Naive thymus-derived CD8-positive, alpha-beta T cell (primary cell): Measurements from ENCODE around the gene ACVR1. TPM values are rescaled to one million over a fixed set of nuclear protein-coding genes. Genes with fewer than 3 reads are reported as not detected.
A peak's percentile ranks its signal among the peaks of the same experiment; 100 is the strongest.

ENCODE experiments used
- ATAC-seq, 2 donors: fragments of 150-1000 bp; cut with Tn5 transposase in 1 of 2; sonication (Bioruptor Pico), chemical (Tn5 transposase) in 1 of 2; 1 replicate in 1 of 2; 2 replicates in 1 of 2; pipeline ENCODE4 v1.10.0; 2021; ENCODE audit warnings: mild to moderate bottlenecking in 2 of 2, moderate library complexity in 2 of 2
- POLR2A ChIA-PET: fragments of 350-600 bp; sonication (Branson Sonifier 250); formaldehyde crosslinking; loops from one replicate; lab custom pipeline; 2021; ENCODE audit warnings: antibody characterized with exemption; lab: Charles Lee
- DNase-seq, 10 donors: peaks; one replicate each; pipeline versions ENCODE4 v3.0.0 to v3.0.0-alpha.2; 2020 to 2022
- H3K27ac Mint-ChIP-seq, 10 donors: one replicate each; pipeline ENCODE4 v1.8.0; 2020 to 2022; ENCODE audit warnings: mild to moderate bottlenecking in 10 of 10, mixed read lengths in 10 of 10, moderate library complexity in 4 of 10, inconsistent platforms in 1 of 10
- H3K27me3 Mint-ChIP-seq, 5 donors: one replicate each; pipeline ENCODE4 v1.8.0; 2021 to 2022; ENCODE audit warnings: mixed read lengths in 5 of 5
- H3K36me3 Mint-ChIP-seq, 3 donors: one replicate each; pipeline ENCODE4 v1.8.0; 2020 to 2022; ENCODE audit warnings: mixed read lengths in 3 of 3, mild to moderate bottlenecking in 2 of 3, inconsistent platforms in 1 of 3
- H3K4me1 Mint-ChIP-seq, 4 donors: one replicate each; pipeline ENCODE4 v1.8.0; 2021 to 2022; ENCODE audit warnings: mixed read lengths in 4 of 4
- H3K4me3 Mint-ChIP-seq, 10 donors: one replicate each; pipeline ENCODE4 v1.8.0; 2020 to 2022; ENCODE audit warnings: mild to moderate bottlenecking in 10 of 10, mixed read lengths in 10 of 10, moderate library complexity in 6 of 10, inconsistent platforms in 1 of 10
- H3K9me3 Mint-ChIP-seq, 9 donors: one replicate each; pipeline ENCODE4 v1.8.0; 2020 to 2022; ENCODE audit warnings: mixed read lengths in 9 of 9, mild to moderate bottlenecking in 3 of 9, inconsistent platforms in 1 of 9, moderate library complexity in 1 of 9
- polyA plus RNA-seq, 3 donors: library from polyadenylated mRNA; unstranded; fragments of 300-500 nt; fragmentation: Illumina TruSeq; gene quantifications; one replicate each; pipeline ENCODE4 v1.2.3, GENCODE V29; 2021
- total RNA-seq, 8 experiments: library from RNA in 2 of 8; stranded (reverse) in 2 of 8; gene quantifications; one replicate each; pipeline ENCODE4 v1.2.3 and lab custom pipeline; 2021 to 2026

The ACVR1 gene
- total and polyA plus RNA-seq, 5 experiments from 2014 or later, result 2.6 to 14.5 (median 4.3) TPM

- Mint-ChIP-seq H3K27me3 (no peaks in the 10 kb centered on the region), H3K4me1 (peaks cover 10 to 37% (median 26%) of the 10 kb centered on the region in 4 donors), H3K9me3 (no peaks in the 10 kb centered on the region), H3K36me3 (peaks cover 3 to 19% (median 13%) of the 10 kb centered on the region in 3 donors), H3K4me3 (no peak overlapping the region), H3K27ac (no peak overlapping the region)
- ATAC-seq (no peak), DNase-seq (no peak)
- POLR2A ChIA-PET, result no interaction called here
Observed at GRCh38 chr2:157783245-157783644, 92.9 kb downstream of the ACVR1 start.

GRCh38 chr2:157782057-157782845 is 93.9 kb downstream of the ACVR1 start:
- H3K4me1 Mint-ChIP-seq, result peaks cover 10 to 37% (median 26%) of the 10 kb centered on the region in 4 donors
- H3K27ac Mint-ChIP-seq, result peak overlapping the region in 3 of 10 donors; percentile 0 to 68 (median 7)
- POLR2A ChIA-PET, result no interaction called here
- peaks cover 3 to 24% (median 19%) of the 10 kb centered on the region in 3 donors for H3K36me3 Mint-ChIP-seq
- ATAC-seq (no peak), DNase-seq (no peak)
- H3K27me3 Mint-ChIP-seq, result no peaks in the 10 kb centered on the region
- H3K4me3 Mint-ChIP-seq, result no peak overlapping the region
- no peaks in the 10 kb centered on the region for H3K9me3 Mint-ChIP-seq

- DNase-seq, result no peak
- H3K4me3 Mint-ChIP-seq, result no peak overlapping the region
- no peak overlapping the region for H3K27ac Mint-ChIP-seq
- ATAC-seq, result no peak
- H3K9me3 Mint-ChIP-seq, result no peaks in the 10 kb centered on the region
- POLR2A ChIA-PET, result no interaction called here
- H3K27me3 Mint-ChIP-seq, result no peaks in the 10 kb centered on the region
- H3K36me3 Mint-ChIP-seq, result peaks cover 3 to 36% (median 18%) of the 10 kb centered on the region in 3 donors
- peaks cover 10 to 30% (median 24%) of the 10 kb centered on the region in 4 donors for H3K4me1 Mint-ChIP-seq
Observed at GRCh38 chr2:157780211-157780610, 95.9 kb downstream of the ACVR1 start.

- DNase-seq (no peak), ATAC-seq (no peak)
- Mint-ChIP-seq H3K27ac (no peak overlapping the region), H3K27me3 (no peaks in the 10 kb centered on the region), H3K4me1 (peaks cover 10 to 30% (median 24%) of the 10 kb centered on the region in 4 donors), H3K4me3 (no peak overlapping the region), H3K9me3 (no peaks in the 10 kb centered on the region), H3K36me3 (peaks cover 3 to 38% (median 19%) of the 10 kb centered on the region in 3 donors)
- POLR2A ChIA-PET, result no interaction called here
Observed at GRCh38 chr2:157779794-157780193, 96.3 kb downstream of the ACVR1 start.

GRCh38 chr2:157777427-157777826 is 98.7 kb downstream of the ACVR1 start:
- DNase-seq, result peak in 9 of 10 donors; percentile 10 to 67 (median 26)
- H3K27me3 Mint-ChIP-seq, result no peaks in the 10 kb centered on the region
- H3K4me3 Mint-ChIP-seq, result no peak overlapping the region
- peaks cover 7 to 52% (median 26%) of the 10 kb centered on the region in 3 donors for H3K36me3 Mint-ChIP-seq
- H3K4me1 Mint-ChIP-seq, result peaks cover 8 to 14% (median 9%) of the 10 kb centered on the region in 4 donors
- ATAC-seq, result no peak
- H3K27ac Mint-ChIP-seq, result no peak overlapping the region
- no peaks in the 10 kb centered on the region for H3K9me3 Mint-ChIP-seq
- POLR2A ChIA-PET, result no interaction called here

- H3K4me3 Mint-ChIP-seq, result no peak overlapping the region
- H3K36me3 Mint-ChIP-seq, result peaks cover 7 to 68% (median 38%) of the 10 kb centered on the region in 3 donors
- no peak for DNase-seq
- ATAC-seq, result no peak
- H3K4me1 Mint-ChIP-seq, result peaks cover 0 to 3% (median 0%) of the 10 kb centered on the region in 4 donors
- no peaks in the 10 kb centered on the region for H3K9me3 Mint-ChIP-seq
- no peak overlapping the region for H3K27ac Mint-ChIP-seq
- POLR2A ChIA-PET, result no interaction called here
- no peaks in the 10 kb centered on the region for H3K27me3 Mint-ChIP-seq
Observed at GRCh38 chr2:157771234-157771633, 104.9 kb downstream of the ACVR1 start.

- H3K9me3 Mint-ChIP-seq, result no peaks in the 10 kb centered on the region
- no peak overlapping the region for H3K27ac Mint-ChIP-seq
- no peak overlapping the region for H3K4me3 Mint-ChIP-seq
- no peak for DNase-seq
- ATAC-seq, result no peak
- peaks cover 17 to 72% (median 48%) of the 10 kb centered on the region in 3 donors for H3K36me3 Mint-ChIP-seq
- H3K27me3 Mint-ChIP-seq, result no peaks in the 10 kb centered on the region
- H3K4me1 Mint-ChIP-seq, result peaks cover 0 to 3% (median 0%) of the 10 kb centered on the region in 4 donors
- POLR2A ChIA-PET, result no interaction called here
Observed at GRCh38 chr2:157769856-157770255, 106.3 kb downstream of the ACVR1 start.

GRCh38 chr2:157764386-157764785 is 111.7 kb downstream of the ACVR1 start:
- Mint-ChIP-seq H3K9me3 (peaks cover 0 to 4% (median 0%) of the 10 kb centered on the region in 9 donors), H3K4me3 (no peak overlapping the region), H3K36me3 (peaks cover 22 to 60% (median 38%) of the 10 kb centered on the region in 3 donors), H3K27ac (no peak overlapping the region), H3K4me1 (no peaks in the 10 kb centered on the region), H3K27me3 (no peaks in the 10 kb centered on the region)
- DNase-seq (no peak), ATAC-seq (no peak)
- POLR2A ChIA-PET, result no interaction called here

GRCh38 chr2:157761520-157761919 is 114.6 kb downstream of the ACVR1 start:
- H3K9me3 Mint-ChIP-seq, result peaks cover 8 to 23% (median 16%) of the 10 kb centered on the region in 9 donors
- H3K27ac Mint-ChIP-seq, result no peak overlapping the region
- DNase-seq (no peak), ATAC-seq (no peak)
- peaks cover 43 to 64% (median 51%) of the 10 kb centered on the region in 3 donors for H3K36me3 Mint-ChIP-seq
- H3K27me3 Mint-ChIP-seq, result no peaks in the 10 kb centered on the region
- H3K4me3 Mint-ChIP-seq, result no peak overlapping the region
- H3K4me1 Mint-ChIP-seq, result no peaks in the 10 kb centered on the region
- POLR2A ChIA-PET, result no interaction called here

- no peak overlapping the region for H3K4me3 Mint-ChIP-seq
- H3K4me1 Mint-ChIP-seq, result no peaks in the 10 kb centered on the region
- H3K36me3 Mint-ChIP-seq, result peaks cover 43 to 64% (median 53%) of the 10 kb centered on the region in 3 donors
- ATAC-seq (no peak), DNase-seq (no peak)
- H3K9me3 Mint-ChIP-seq, result peaks cover 13 to 28% (median 20%) of the 10 kb centered on the region in 9 donors
- no peaks in the 10 kb centered on the region for H3K27me3 Mint-ChIP-seq
- H3K27ac Mint-ChIP-seq, result peak overlapping the region in 1 of 10 donors; percentile 13
- POLR2A ChIA-PET, result no interaction called here
Observed at GRCh38 chr2:157760949-157761348, 115.2 kb downstream of the ACVR1 start.

- H3K9me3 Mint-ChIP-seq, result peaks cover 13 to 29% (median 20%) of the 10 kb centered on the region in 9 donors
Observed at GRCh38 chr2:157759855-157760254, 116.3 kb downstream of the ACVR1 start.

GRCh38 chr2:157758586-157758985 is 117.5 kb downstream of the ACVR1 start:
- DNase-seq (no peak), ATAC-seq (no peak)
- Mint-ChIP-seq H3K27ac (peak overlapping the region in 1 of 10 donors; percentile 17), H3K9me3 (peaks cover 13 to 29% (median 20%) of the 10 kb centered on the region in 9 donors), H3K36me3 (peaks cover 38 to 70% (median 67%) of the 10 kb centered on the region in 3 donors), H3K27me3 (no peaks in the 10 kb centered on the region), H3K4me1 (no peaks in the 10 kb centered on the region), H3K4me3 (no peak overlapping the region)
- POLR2A ChIA-PET, result no interaction called here

More at GRCh38 chr2:157759855-157760254, 116.3 kb downstream of the ACVR1 start:
- H3K4me3 Mint-ChIP-seq, result no peak overlapping the region
- no peak for DNase-seq
- H3K36me3 Mint-ChIP-seq, result peaks cover 38 to 64% (median 55%) of the 10 kb centered on the region in 3 donors
- no peaks in the 10 kb centered on the region for H3K4me1 Mint-ChIP-seq
- POLR2A ChIA-PET, result no interaction called here
- H3K27ac Mint-ChIP-seq, result no peak overlapping the region
- no peak for ATAC-seq
- H3K27me3 Mint-ChIP-seq, result no peaks in the 10 kb centered on the region

GRCh38 chr2:157757500-157757899 is 118.6 kb downstream of the ACVR1 start:
- POLR2A ChIA-PET, result no interaction called here
- no peak overlapping the region for H3K4me3 Mint-ChIP-seq
- H3K36me3 Mint-ChIP-seq, result peaks cover 38 to 76% (median 73%) of the 10 kb centered on the region in 3 donors
- H3K27me3 Mint-ChIP-seq, result no peaks in the 10 kb centered on the region
- no peak overlapping the region for H3K27ac Mint-ChIP-seq
- no peak for DNase-seq
- no peak for ATAC-seq
- H3K4me1 Mint-ChIP-seq, result no peaks in the 10 kb centered on the region
- H3K9me3 Mint-ChIP-seq, result peaks cover 13 to 29% (median 20%) of the 10 kb centered on the region in 9 donors
